CD4-positive, alpha-beta T cell treated with Interleukin-17A for 1 hour (primary cell): Measurements from ENCODE around the gene MYOCD.

ENCODE experiments used
- DNase-seq: peaks from one replicate; pipeline ENCODE4 v3.0.0-alpha.2; 2020

Gene MYOCD

GRCh38 chr17:12721581-12721980, 55.9 kb downstream of the MYOCD start:
- DNase-seq = no peak

- DNase-seq = no peak
Measured at GRCh38 chr17:12722282-12722681, 56.6 kb downstream of the MYOCD start.

- no peak for DNase-seq
Measured at GRCh38 chr17:12726131-12726530, 60.4 kb downstream of the MYOCD start.

GRCh38 chr17:12727076-12727760, 61.5 kb downstream of the MYOCD start:
- DNase-seq = no peak

- no peak for DNase-seq
Measured at GRCh38 chr17:12727881-12728280, 62.2 kb downstream of the MYOCD start.

GRCh38 chr17:12729086-12729485, 63.4 kb downstream of the MYOCD start:
- no peak for DNase-seq

- DNase-seq = no peak
Measured at GRCh38 chr17:12730421-12730820, 64.7 kb downstream of the MYOCD start.

- DNase-seq = no peak
Measured at GRCh38 chr17:12730931-12731521, 65.3 kb downstream of the MYOCD start.

- DNase-seq = no peak
Measured at GRCh38 chr17:12731839-12732238, 66.1 kb downstream of the MYOCD start.

- DNase-seq = no peak
Measured at GRCh38 chr17:12732366-12732765, 66.7 kb downstream of the MYOCD start.

- DNase-seq = no peak
Measured at GRCh38 chr17:12734926-12735325, 69.2 kb downstream of the MYOCD start.

- DNase-seq = no peak
Measured at GRCh38 chr17:12735517-12735916, 69.8 kb downstream of the MYOCD start.

GRCh38 chr17:12736526-12736925, 70.8 kb downstream of the MYOCD start:
- DNase-seq = no peak

GRCh38 chr17:12737740-12738469, 72.2 kb downstream of the MYOCD start:
- DNase-seq = no peak

- no peak for DNase-seq
Measured at GRCh38 chr17:12738624-12739023, 72.9 kb downstream of the MYOCD start.

- no peak for DNase-seq
Measured at GRCh38 chr17:12739500-12739899, 73.8 kb downstream of the MYOCD start.

GRCh38 chr17:12743046-12743445, 77.4 kb downstream of the MYOCD start:
- DNase-seq = no peak

- DNase-seq = no peak
Measured at GRCh38 chr17:12744298-12744697, 78.6 kb downstream of the MYOCD start.

GRCh38 chr17:12744786-12745185, 79.1 kb downstream of the MYOCD start:
- DNase-seq = no peak

GRCh38 chr17:12745486-12745885, 79.8 kb downstream of the MYOCD start:
- DNase-seq = no peak

- no peak for DNase-seq
Measured at GRCh38 chr17:12756786-12757185, 91.1 kb downstream of the MYOCD start.

GRCh38 chr17:12759090-12759489, 93.4 kb downstream of the MYOCD start:
- no peak for DNase-seq

- no peak for DNase-seq
Measured at GRCh38 chr17:12765548-12765947, 99.9 kb downstream of the MYOCD start.

GRCh38 chr17:12768255-12768654, 102.6 kb downstream of the MYOCD start:
- no peak for DNase-seq
